Fibroblast of gingiva (primary cell): ENCODE data around the gene MINDY3.
A peak's percentile ranks its signal among the peaks of the same experiment; 100 is the strongest.

Source experiments
- DNase-seq: peaks from one replicate; pipeline ENCODE4 v3.0.0-alpha.2; 2011; ENCODE audit warnings: low read depth

Gene MINDY3

GRCh38 chr10:15738270-15738925 is 121.9 kb downstream of the MINDY3 start:
- peak; percentile 95 for DNase-seq

DNA sequence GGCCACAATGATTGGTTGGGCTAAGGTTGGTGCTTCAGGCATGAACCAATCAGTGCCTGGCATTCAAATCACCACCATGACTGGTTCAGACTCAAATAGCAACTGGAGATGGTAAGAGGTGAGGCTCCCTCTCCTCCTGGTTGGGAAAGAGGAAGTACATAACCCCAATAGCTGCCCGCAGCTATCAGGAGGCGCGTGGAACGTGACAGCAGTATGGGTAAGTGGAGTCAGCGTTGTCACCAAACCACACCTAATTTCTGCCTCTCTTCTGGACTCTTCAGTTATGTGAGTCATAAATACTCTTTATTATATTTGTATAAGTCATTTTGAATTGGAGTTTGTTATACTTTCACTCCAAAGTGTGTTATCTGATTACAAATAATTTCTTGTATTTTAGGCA is 122.7 kb downstream of the MINDY3 start:
- peak; percentile 32 for DNase-seq

GRCh38 chr10:15735763-15736162 is 124.5 kb downstream of the MINDY3 start:
- DNase-seq: no peak

- DNase-seq: no peak
These were observed 130.0 kb downstream of the MINDY3 start for GRCh38 chr10:15730341-15730740.

DNA sequence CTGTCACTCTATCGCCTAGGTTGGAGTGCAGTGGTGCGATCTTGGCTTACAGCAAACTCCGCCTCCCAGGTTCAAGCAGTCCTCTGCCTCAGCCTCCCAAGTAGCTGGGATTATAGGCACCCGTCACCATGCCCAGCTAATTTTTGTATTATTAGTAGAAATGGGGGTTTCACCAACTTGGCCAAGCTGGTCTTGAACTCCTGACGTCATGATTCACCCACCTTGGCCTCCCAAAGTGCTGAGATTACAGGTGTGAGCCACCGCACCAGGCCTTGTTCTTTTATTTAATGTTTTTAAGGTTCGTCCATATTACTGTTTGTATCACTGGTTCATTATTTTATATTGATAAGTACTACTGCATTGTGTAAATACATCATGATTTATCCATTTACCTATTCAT is 130.4 kb downstream of the MINDY3 start:
- DNase-seq: no peak
